ENCODE data around the gene OPRPN. TPM values are rescaled to one million over a fixed set of nuclear protein-coding genes. Genes with fewer than 3 reads are reported as not detected.

Gene OPRPN, protein sequence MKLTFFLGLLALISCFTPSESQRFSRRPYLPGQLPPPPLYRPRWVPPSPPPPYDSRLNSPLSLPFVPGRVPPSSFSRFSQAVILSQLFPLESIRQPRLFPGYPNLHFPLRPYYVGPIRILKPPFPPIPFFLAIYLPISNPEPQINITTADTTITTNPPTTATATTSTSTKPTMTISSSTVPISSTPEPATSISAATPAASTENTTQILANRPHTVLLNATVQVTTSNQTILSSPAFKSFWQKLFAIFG
- not detected for total RNA-seq

DNA sequence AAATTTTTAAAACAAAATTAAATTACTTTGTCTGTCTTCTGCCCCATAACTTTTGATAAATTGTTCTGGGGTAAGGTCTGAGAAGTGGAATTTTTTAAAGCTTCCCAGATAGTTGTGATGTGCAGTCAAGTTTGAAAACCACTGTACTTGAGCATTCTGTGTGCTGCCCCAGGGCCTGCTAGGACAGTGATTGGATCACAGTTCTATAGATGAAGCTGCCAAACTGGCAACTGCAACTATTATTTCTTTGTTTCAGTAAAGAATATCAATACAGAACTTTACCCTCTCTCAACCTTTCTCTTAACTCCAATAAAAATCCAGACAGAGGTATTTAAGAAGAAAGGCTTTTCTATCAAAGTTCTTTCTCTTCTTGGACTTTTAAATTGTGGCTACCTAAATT is at the start of gene OPRPN:
Gene OPRPN, plus strand, starts transcription at position 361 of the 400 bp plus-strand sequence. CDS start 1,346 bp downstream, outside the sequence.
- FAIRE-seq (no peak), DNase-seq (ENCODE audit: low spot score in 2 of 2) (no peak)

DNA sequence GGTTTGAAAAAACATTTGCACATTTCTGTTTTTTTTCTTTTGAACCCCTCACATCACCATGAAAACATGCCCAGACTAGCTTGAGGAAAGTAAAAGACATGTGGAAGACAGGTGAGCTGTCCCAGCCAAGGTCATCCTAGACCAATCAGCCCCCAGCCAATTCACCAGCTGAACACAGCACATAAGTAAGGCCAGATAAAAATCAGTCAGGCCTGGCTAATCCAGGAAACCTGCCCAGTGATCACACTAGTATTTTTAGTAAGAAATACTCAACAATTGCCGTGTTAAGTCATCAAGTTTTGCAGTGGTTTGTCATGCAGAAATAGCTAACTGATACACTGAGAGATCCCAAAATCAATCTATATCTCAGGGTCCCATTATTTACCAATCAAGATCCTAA is 41.6 kb upstream of the OPRPN start:
- FAIRE-seq = no peak

DNA sequence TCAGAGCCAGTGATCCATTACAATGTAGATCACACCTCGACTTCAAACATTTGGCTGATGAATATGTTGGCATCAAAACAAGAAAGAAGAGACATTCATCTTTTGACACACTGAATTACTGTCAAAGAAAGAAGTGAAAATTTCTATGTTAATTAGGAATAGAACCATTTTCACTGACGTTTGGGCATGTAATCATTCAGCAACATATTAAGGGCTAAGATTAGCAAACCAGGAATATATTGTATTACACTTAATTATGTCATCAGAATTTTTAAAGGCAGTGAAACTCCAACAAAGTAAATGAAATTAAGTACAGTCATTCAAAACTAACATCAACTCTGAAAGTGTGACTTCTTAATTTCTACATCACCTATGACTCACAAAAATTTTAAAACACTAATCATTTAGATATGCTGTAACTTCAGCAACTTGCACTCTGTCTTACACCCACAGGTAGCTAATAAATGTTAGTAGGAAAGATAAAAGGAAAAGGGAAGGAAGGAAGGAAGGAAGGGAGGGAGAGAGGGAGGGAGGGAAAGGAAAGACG is 38.6 kb upstream of the OPRPN start:
- no peak for DNase-seq (ENCODE audit: low spot score in 2 of 2)
- FAIRE-seq = no peak

More for the DNA sequence above, 41.6 kb upstream of the OPRPN start:
- DNase-seq (ENCODE audit: low spot score in 2 of 2) = no peak

DNA sequence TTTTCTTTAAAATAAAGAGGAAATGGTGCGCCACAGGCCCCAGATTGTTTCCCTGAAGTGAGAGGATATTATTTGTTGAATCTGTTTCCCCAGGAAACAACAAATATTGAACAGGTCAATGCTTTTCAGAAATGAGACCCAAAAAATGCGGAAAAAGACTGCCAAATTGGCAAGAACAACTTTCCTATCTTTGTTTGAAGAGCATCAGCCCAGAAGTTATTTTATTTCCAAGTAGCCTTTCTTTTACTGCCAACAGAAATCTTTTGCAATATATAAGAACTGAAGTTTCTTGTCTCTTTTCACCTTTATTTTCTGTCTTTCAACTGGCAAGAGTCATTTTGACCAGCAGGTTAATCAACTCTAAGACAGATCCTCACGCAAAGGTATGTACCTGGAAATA is 37.3 kb upstream of the OPRPN start, which contains the start of gene SMR3A:
Gene SMR3A, plus strand, starts transcription at position 301 of the 400 bp plus-strand sequence. CDS start 1,356 bp downstream, outside the sequence.
- DNase-seq (ENCODE audit: low spot score in 2 of 2) (no peak), FAIRE-seq (no peak)

DNA sequence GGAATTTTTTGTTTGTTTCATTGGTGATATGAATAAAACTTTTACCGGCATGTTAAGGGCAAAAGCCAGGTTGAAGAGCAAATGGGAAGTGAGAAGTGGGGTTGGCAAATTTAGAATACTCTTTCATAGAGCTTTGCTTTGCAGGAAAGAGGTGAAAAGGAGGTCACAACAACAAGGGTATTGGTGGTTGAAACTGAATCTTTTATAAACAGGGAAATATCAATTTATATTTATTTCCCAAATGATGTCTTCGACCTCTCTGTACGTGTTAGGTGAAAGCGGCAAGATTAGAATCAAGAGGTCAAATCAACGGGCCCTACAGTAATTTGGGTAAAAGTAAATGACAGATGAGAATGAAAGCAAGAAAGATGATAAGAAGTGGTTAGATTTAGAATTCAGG is 33.7 kb upstream of the OPRPN start:
- FAIRE-seq = no peak
- no peak for DNase-seq (ENCODE audit: low spot score in 2 of 2)

DNA sequence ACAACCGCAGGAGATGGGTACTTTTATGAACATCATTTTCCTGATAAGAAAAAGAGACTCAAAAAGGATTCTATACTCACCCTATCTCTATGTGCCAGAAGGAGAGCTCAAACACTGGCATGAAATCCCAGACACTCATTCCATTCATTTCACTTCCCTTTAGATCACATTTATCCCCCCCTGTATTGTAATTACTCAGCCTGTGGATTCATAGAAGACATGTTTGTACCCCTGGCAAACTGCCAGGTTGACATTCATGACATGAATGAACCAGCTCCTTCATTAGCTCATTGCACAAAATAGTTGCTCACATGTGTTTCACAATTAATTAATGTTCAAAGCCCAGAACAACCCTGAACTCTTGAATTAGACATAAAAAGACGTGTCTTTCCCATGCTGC is 32.3 kb upstream of the OPRPN start:
- FAIRE-seq (no peak), DNase-seq (ENCODE audit: low spot score in 2 of 2) (no peak)

DNA sequence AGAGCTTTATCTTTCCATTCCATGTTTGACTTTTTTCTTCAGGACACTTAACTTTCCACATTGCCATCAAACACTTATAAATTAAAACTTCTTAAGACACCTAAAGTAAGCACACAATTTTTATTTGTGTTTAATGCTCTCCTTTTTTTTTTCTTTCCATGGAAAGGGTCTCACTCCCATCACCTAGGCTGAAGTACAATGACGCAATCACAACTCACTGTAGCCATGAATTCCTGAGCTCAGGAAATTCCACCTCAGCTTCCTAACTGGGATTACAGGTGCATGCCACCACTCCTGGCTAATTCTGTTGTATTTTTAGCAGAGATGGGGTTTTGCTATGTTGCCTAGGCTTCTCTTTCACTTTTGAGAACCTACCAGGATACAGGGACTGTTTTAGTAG is 29.9 kb upstream of the OPRPN start:
- no peak for FAIRE-seq
- no peak for DNase-seq (ENCODE audit: low spot score in 2 of 2)

DNA sequence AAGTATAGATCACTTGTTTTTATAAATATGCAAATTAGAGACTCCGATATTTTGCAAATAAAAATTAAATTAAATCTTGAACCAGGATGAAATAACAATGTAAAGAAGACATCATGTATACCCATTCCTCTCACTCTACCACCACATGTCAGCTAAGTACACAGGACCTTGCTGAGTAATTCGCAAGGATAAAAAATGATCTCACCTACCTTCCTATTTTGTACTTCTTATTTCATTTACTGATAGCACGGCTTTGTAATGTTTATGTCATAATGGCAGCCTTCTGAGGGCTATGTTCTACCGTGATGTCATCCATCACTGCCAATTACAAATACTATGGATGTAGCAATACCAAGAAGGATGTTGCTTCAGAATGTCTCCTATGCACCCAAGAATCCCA is 25.8 kb upstream of the OPRPN start:
- DNase-seq (ENCODE audit: low spot score in 2 of 2) = no peak
- no peak for FAIRE-seq

DNA sequence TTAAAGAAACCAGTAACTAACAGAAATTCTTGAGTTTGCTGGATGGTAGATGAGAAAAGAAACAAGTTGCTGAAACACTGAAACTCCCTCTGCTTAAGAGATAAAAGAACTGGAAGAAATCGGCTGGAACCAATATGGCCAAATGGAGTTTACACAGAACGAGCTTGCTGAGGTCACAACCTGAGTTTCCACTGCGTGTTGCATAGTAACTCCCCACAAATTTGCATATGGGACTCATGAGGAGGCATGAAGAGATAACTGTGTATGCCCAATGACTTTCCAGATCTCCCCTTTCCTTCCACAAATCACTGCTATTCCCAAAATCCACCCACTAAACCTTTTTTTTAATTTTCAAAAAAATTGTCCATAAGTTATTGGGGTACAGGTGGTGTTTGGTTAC is 25.0 kb upstream of the OPRPN start:
- DNase-seq (ENCODE audit: low spot score in 2 of 2) (no peak), FAIRE-seq (no peak)

DNA sequence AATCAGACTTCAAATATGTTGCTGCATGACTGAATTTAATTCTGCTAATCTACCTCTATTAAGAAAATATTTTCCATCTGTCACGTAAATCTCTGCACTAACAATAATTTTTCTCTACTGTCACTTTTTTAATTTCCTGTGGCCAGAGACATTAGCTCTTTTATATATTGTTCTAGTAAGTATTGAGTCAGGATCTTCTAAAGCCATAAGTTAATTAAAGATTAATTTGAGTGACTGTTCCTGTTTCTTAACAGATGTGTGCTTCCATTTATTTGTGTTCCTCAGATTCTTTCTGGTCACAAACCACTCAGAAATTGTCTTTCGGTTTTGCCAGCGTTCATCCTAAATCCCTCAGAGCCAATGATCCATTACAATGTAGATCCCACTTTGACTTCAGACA is 17.2 kb upstream of the OPRPN start:
- no peak for DNase-seq (ENCODE audit: low spot score in 2 of 2)

DNA sequence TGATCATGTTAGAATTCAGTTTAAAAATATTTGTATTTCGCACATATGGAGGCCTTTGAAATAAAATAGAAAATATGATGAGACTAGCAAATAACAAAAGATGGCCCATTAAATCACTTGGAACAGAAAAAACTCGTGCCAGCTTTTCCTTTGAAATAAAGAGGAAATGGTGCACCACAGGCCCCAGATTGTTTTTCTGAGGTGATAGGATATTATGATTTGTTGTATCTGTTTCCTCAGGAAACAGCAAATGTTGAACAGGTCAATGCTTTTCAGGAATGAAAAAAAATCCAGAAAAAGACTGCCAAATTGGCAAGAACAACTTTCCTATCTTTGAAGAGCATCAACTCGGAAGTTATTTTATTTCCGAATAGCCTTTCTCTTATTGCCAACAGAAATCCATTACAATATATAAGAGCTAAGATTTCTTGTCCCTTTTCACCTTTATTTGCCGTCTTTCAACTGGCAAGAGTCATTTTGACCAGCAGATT is 15.0 kb upstream of the OPRPN start, which contains the start of gene SMR3B:
Gene SMR3B, plus strand, starts transcription at position 441 of the 491 bp plus-strand sequence. CDS start 1,380 bp downstream, outside the sequence.
- DNase-seq (ENCODE audit: low spot score in 2 of 2) (no peak), FAIRE-seq (no peak)

More for the DNA sequence above, 17.2 kb upstream of the OPRPN start:
- no peak for FAIRE-seq

DNA sequence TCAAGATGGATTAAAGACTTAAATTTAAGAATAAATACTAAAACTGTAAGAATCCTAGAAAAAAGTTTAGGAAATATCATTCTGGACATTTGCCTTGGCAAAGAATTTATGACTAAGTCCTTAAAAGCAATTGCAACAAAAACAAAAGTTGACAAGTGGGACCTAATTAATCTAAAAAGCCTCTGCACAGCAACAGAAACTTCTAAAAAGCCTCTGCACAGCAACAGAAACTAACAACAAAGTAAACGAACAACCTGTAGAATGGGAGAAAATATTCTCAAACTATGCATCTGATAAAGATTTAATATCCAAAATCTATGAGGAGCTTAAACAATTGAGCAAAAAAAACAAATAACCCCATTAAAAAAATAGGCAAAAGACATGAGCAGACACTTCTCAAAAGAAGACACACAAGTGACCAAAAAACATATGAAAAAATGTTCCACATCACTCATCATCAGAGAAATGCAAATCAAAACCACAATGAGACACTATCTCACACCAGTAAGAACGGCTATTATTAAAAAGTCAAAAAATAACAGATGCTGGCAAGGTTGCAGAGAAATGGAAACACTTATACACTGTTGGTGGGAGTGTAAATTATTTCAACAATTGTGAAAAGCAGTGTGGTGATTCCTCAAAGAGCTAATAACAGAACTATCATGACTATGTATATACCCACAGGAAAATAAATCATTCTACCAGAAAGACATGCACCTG is 5.5 kb upstream of the OPRPN start:
- no peak for DNase-seq (ENCODE audit: low spot score in 2 of 2)
- FAIRE-seq = no peak

DNA sequence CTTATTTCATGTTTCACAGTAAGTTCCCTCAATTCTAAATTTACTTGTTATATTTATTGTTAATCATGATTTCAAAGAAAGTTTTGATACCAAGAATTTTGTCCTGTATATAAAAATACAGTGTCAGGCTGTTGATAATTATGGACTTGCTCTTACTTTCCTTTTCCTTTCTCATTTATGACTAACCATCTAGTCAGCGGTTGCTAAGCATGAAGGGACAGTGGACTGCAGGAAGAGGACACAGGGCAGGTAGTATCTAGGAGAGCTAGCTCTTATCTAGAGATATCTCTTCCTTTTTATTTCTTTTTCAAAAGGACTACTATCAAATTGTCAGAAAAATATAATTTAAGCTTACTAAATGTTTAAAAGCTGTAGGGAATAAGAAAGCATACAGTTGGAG is 1.6 kb downstream of the OPRPN start:
- DNase-seq (ENCODE audit: low spot score in 2 of 2) (no peak), FAIRE-seq (no peak)

DNA sequence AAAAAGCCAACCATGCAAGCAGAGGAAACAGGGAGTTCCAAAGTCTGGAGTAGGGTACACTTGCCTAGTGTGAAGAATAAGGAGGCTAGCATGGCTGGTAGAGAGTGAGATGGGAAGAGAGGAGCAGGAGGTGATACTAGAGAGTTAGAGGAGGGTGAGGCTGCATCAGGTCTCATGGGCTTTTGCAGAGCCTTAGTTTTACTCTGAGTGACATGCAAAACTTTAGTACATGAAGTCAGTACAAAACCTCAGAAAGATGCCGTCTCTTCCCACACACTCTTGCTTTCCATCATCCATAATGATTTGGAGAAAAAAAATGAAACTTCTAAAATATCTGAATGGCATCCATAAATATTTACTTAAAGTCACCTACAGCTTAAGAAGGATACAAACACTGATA is 5.0 kb downstream of the OPRPN start:
- FAIRE-seq = no peak
- DNase-seq (ENCODE audit: low spot score in 2 of 2) = no peak

DNA sequence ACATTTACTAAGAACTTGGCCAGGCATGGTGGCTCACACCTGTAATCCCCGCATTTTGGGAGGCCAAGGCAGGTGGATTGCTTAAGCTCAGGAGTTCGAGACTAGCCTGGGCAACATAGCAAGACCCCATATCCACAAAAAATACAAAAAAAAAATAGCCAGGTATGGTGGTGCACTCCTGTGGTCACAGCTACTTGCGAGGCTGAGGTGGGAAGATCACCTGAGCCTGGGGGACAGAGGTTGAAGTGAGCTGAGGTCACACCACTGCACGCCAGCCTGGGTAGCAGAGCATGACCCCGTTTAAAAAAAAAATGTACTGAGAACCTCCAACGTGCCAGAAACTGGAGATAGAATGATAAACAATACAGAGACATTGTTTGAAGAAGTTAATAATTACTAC is 8.0 kb downstream of the OPRPN start:
- FAIRE-seq (no peak), DNase-seq (ENCODE audit: low spot score in 2 of 2) (no peak)

DNA sequence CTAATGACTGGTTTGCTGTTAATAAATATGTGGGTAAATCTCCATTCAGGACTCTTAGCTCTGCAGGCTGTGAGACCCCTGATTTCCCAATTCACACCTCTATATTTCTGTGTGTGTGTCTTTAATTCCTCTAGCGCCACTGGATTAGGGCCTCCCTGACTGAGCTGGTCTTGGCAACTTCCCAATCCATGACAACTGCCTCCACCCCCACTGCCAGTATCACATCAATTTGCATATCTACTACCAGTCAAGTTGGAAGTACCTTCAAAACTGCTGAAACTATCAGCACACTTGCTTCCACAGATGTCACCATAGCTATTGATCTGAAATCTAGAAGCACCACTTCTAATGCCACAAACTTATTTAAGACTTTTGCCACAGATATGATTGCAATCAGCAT is 27.6 kb downstream of the OPRPN start:
- FAIRE-seq (no peak), DNase-seq (ENCODE audit: low spot score in 2 of 2) (no peak)

DNA sequence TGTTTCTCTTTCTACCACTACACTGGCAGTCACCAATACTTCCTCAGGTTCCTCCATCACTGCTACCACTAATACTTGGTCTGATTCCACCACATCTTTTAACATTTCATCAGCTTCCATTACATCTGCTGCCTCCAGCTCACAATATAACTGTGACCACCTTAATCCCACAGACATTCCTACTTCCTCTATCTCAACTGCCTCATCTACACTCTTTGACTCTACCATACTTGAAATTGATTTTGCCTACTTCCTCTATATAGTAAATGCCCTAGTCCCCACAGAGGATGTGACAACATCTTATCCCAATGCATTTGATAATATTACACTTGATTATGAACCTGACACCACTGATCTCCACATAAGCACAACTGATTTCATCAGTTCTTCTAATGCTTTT is 29.0 kb downstream of the OPRPN start:
- no peak for FAIRE-seq

DNA sequence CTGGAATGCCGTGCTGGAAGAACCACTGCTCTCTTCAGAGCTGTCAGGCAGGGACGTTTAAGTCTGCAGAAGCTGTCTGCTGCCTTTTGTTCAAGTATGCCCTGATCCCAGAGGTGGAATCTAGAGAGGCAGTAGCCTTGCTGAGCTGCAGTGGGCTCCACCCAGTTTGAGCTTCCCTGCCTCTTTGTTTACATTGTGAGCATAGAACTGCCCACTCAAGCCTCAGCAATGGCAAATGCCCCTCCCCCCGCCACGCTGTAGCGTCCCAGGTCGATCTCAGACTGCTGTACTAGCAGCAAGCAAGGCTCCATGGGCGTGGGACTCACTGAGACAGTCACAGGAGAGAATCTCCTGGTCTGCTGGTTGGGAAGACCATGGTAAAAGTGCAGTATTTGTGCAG is 39.5 kb downstream of the OPRPN start:
- FAIRE-seq (no peak), DNase-seq (ENCODE audit: low spot score in 2 of 2) (no peak)

More for the DNA sequence above, 29.0 kb downstream of the OPRPN start:
- DNase-seq (ENCODE audit: low spot score in 2 of 2) = no peak

DNA sequence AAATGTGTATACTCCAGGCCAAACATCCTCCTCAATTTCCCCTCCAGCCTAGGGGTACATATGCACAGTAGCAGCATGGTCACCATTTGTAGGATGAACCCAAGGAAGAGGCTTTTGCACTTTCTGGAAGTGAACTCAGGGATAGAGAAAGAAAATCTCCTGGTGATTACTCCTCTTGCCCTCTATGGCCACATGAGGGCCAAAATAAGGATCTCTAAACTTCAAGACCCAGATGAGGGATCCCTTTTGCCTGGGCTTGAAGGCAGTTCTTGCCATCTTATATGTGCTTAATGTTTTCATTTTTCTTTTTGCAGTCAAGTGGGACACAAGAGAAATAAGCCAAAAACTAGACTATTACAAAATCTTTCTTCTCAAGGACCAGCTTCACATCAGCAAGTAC is 44.7 kb downstream of the OPRPN start:
- no peak for FAIRE-seq
- no peak for DNase-seq (ENCODE audit: low spot score in 2 of 2)

DNA sequence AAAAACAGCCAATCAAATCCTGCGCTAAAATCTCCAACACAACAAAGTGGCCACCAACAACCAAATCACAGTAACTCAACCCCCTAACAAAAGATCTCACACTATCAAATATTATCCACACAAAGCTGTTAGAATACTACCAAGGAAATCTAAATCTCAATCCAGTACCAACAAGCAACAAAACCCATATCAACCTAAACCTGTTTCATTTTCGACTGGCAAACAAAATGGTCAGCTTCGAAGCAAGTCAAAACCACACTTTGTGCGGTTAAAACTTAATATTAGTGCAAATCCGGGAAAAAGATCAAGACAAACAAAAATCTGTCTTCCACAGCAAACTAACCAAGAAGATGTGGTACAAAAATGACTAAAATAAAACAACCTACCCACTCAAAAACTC is 45.6 kb downstream of the OPRPN start:
- FAIRE-seq (no peak), DNase-seq (ENCODE audit: low spot score in 2 of 2) (no peak)

DNA sequence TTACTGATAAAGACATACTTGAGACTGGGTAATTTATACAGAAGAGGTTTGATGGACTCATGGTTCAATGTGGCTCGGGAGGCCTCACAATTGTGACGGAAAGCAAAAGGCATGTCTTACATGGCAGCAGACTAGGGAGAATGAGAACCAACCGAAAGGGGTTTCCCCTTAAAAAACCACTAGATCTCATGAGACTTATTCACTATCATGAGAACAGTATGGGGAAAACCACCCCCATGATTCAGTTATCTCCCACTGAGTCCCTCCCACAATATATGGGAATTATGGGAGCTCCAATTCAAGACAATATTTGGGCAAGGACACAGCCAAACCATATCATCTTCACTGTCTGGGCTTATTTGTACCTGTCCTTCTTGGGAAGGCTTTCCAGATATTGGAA is 51.5 kb downstream of the OPRPN start:
- FAIRE-seq = no peak

DNA sequence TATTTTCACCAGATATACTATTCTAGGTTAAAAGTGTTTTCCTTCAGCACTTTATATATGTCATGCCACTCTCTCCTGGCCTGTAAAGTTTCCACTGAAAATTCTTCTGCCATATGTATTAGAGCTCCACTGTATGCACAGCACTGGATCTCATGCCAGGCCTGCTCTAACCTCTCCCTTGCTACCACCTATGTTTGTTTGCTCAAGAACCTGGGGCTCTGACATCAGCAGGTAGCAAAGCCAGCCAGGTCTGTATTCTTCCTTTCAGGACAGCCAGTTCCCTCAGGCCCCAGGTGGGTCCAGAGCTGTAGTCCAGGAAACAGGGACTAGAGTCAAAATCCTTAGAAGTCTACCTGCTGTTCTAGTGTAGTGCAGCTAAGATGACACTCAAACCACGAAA is 55.2 kb downstream of the OPRPN start:
- no peak for DNase-seq (ENCODE audit: low spot score in 2 of 2)
- FAIRE-seq = no peak

More for the DNA sequence above, 51.5 kb downstream of the OPRPN start:
- no peak for DNase-seq (ENCODE audit: low spot score in 2 of 2)

Measured in frontal cortex (tissue), 4 donors.